ENCODE measurements around the gene EYA2. TPM values are rescaled to one million over a fixed set of nuclear protein-coding genes. Genes with fewer than 3 reads are reported as not detected.

The EYA2 gene
- total and polyA plus RNA-seq, 11 donors = 0.30 to 4.2 (median 0.70) TPM

GRCh38 chr20:47160240-47160639 lies 265.6 kb downstream of the EYA2 start:
- Histone ChIP-seq H3K4me3 (no peak overlapping the region), H3K9me3 (no peaks in the 10 kb centered on the region), H3K36me3 (no peaks in the 10 kb centered on the region), H3K27ac (no peak overlapping the region), H3K4me1 (no peaks in the 10 kb centered on the region), H3K27me3 (peaks cover 0 to 4% (median 0%) of the 10 kb centered on the region in 9 donors)
- WGBS, 4 donors = 93 to 97% (median 95%) methylated on average over 7 of the region's 7 CpGs
- DNase-seq (no peak), ATAC-seq (no peak)
- no peak for TF ChIP-seq POLR2A (IDR thresholded peaks at IDR 0.05)
- TF ChIP-seq, protein P1, sequence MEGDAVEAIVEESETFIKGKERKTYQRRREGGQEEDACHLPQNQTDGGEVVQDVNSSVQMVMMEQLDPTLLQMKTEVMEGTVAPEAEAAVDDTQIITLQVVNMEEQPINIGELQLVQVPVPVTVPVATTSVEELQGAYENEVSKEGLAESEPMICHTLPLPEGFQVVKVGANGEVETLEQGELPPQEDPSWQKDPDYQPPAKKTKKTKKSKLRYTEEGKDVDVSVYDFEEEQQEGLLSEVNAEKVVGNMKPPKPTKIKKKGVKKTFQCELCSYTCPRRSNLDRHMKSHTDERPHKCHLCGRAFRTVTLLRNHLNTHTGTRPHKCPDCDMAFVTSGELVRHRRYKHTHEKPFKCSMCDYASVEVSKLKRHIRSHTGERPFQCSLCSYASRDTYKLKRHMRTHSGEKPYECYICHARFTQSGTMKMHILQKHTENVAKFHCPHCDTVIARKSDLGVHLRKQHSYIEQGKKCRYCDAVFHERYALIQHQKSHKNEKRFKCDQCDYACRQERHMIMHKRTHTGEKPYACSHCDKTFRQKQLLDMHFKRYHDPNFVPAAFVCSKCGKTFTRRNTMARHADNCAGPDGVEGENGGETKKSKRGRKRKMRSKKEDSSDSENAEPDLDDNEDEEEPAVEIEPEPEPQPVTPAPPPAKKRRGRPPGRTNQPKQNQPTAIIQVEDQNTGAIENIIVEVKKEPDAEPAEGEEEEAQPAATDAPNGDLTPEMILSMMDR (IDR thresholded peaks at IDR 0.05) = no peak
- intact Hi-C loops (cut with DNase I) = no loop called here

- 87 to 93% (median 89%) methylated on average over 10 to 14 of the region's 14 CpGs for WGBS, 4 donors
- intact Hi-C loops (cut with DNase I) = no loop called here
- no peaks in the 10 kb centered on the region for H3K9me3 ChIP-seq
- H3K36me3 ChIP-seq = no peaks in the 10 kb centered on the region
- no peaks in the 10 kb centered on the region for H3K4me1 ChIP-seq
- H3K27me3 ChIP-seq = no peaks in the 10 kb centered on the region
- no peak for DNase-seq
- TF ChIP-seq, protein P1 (IDR thresholded peaks at IDR 0.05) = no peak
- no peak for TF ChIP-seq POLR2A (IDR thresholded peaks at IDR 0.05)
- no peak overlapping the region for H3K27ac ChIP-seq
- H3K4me3 ChIP-seq = no peak overlapping the region
- ATAC-seq = no peak
Observed at GRCh38 chr20:47160992-47161391, 266.3 kb downstream of the EYA2 start.

- H3K27ac ChIP-seq = no peak overlapping the region
- DNase-seq (no peak), ATAC-seq (no peak)
- intact Hi-C loops (cut with DNase I) = no loop called here
- no peaks in the 10 kb centered on the region for H3K27me3 ChIP-seq
- H3K9me3 ChIP-seq = no peaks in the 10 kb centered on the region
- no peak overlapping the region for H3K4me3 ChIP-seq
- no peaks in the 10 kb centered on the region for H3K4me1 ChIP-seq
- TF ChIP-seq POLR2A (IDR thresholded peaks at IDR 0.05) = no peak
- TF ChIP-seq, protein P1 (IDR thresholded peaks at IDR 0.05) = no peak
- H3K36me3 ChIP-seq = no peaks in the 10 kb centered on the region
- 85 to 93% (median 91%) methylated on average over 10 of the region's 10 CpGs for WGBS, 4 donors
Observed at GRCh38 chr20:47161411-47161810, 266.8 kb downstream of the EYA2 start.

GRCh38 chr20:47164140-47164539 lies 269.5 kb downstream of the EYA2 start:
- H3K27me3 ChIP-seq = peaks cover 0 to 6% (median 0%) of the 10 kb centered on the region in 9 donors
- WGBS, 4 donors = 81 to 88% (median 85%) methylated on average over 13 of the region's 13 CpGs
- H3K4me1 ChIP-seq = no peaks in the 10 kb centered on the region
- no peaks in the 10 kb centered on the region for H3K36me3 ChIP-seq
- no peak overlapping the region for H3K4me3 ChIP-seq
- no peaks in the 10 kb centered on the region for H3K9me3 ChIP-seq
- TF ChIP-seq POLR2A (IDR thresholded peaks at IDR 0.05) = no peak
- TF ChIP-seq, protein P1 (IDR thresholded peaks at IDR 0.05) = no peak
- no peak for DNase-seq
- intact Hi-C loops (cut with DNase I) = no loop called here
- no peak for ATAC-seq
- no peak overlapping the region for H3K27ac ChIP-seq

Data from heart left ventricle (tissue), 16 donors.